Osteoblast (primary cell): ENCODE data around the gene AKAP13. TPM values are rescaled to one million over a fixed set of nuclear protein-coding genes. Genes with fewer than 3 reads are reported as not detected.

ENCODE experiments used
- DNase-seq: peaks from one replicate; pipeline ENCODE4 v3.0.0; 2011; ENCODE audit warnings: low spot score, mixed read lengths; ENCODE audit not compliant: insufficient read length; ENCODE audit errors: missing footprints
- H2AFZ ChIP-seq: 2 replicates; pipeline ENCODE4 v1.6.0; 2011; ENCODE audit warnings: mild to moderate bottlenecking, low read length
- H3K27ac ChIP-seq: 2 replicates; pipeline ENCODE4 v1.5.1; 2011; ENCODE audit warnings: mild to moderate bottlenecking, low read depth, low read length, moderate library complexity
- H3K27me3 ChIP-seq: 2 replicates; pipeline ENCODE4 v1.6.0; 2012; ENCODE audit warnings: mild to moderate bottlenecking, control low read depth, inconsistent platforms, low read length, moderate library complexity; ENCODE audit not compliant: insufficient read depth
- H3K36me3 ChIP-seq: 2 replicates; pipeline ENCODE4 v1.5.1; 2011; ENCODE audit warnings: mild to moderate bottlenecking, low read length, control low read depth, moderate library complexity; ENCODE audit not compliant: insufficient read depth
- H3K4me1 ChIP-seq: 2 replicates; pipeline ENCODE4 v1.5.1; 2011; ENCODE audit warnings: mild to moderate bottlenecking, low read length, control low read depth, moderate library complexity; ENCODE audit not compliant: insufficient read depth
- H3K4me2 ChIP-seq: 2 replicates; pipeline ENCODE4 v1.6.0; 2011; ENCODE audit warnings: mild to moderate bottlenecking, low read length; ENCODE audit not compliant: insufficient read depth
- H3K4me3 ChIP-seq: fragments of 200-600 bp; sonication (generic); 3 replicates; pipeline ENCODE4 v1.5.1; 2012; ENCODE audit warnings: mild to moderate bottlenecking, low read length, inconsistent platforms; ENCODE audit not compliant: insufficient read depth
- H3K79me2 ChIP-seq: 2 replicates; pipeline ENCODE4 v1.6.0; 2012; ENCODE audit warnings: mild to moderate bottlenecking, low read length, control low read depth, inconsistent platforms; ENCODE audit not compliant: insufficient read depth
- H3K9me3 ChIP-seq: 2 replicates; pipeline ENCODE4 v1.5.1; 2011; ENCODE audit warnings: low read depth, low read length, control low read depth
- H4K20me1 ChIP-seq: 2 replicates; pipeline ENCODE4 v1.6.0; 2012; ENCODE audit warnings: mild to moderate bottlenecking, low read length, control low read depth; ENCODE audit not compliant: insufficient read depth
- total RNA-seq: library from RNA; depleted of rRNA; stranded (reverse); fragments of >200 nt; gene quantifications from 2 replicates; pipeline ENCODE4 v1.2.3, GENCODE V29; 2012
- TF ChIP-seq, protein P1 (sequence below): IDR thresholded peaks from 2 replicates; pipeline ENCODE4 v1.5.1; 2011; ENCODE audit warnings: mild to moderate bottlenecking, low read depth, low read length, moderate library complexity; ENCODE audit errors: extremely low read depth

The AKAP13 gene
- total RNA-seq, 1 donor = 77.1 TPM

GRCh38 chr15:85399627-85400026 lies 19.2 kb downstream of the AKAP13 start:
- Histone ChIP-seq H3K4me3 (no peak overlapping the region), H3K27me3 (no peaks in the 10 kb centered on the region), H3K36me3 (no peaks in the 10 kb centered on the region), H4K20me1 (peaks cover 9% of the 10 kb centered on the region), H3K79me2 (peaks cover 91% of the 10 kb centered on the region), H2AFZ (no peak overlapping the region), H3K4me1 (peaks cover 38% of the 10 kb centered on the region), H3K9me3 (no peaks in the 10 kb centered on the region), H3K4me2 (no peak overlapping the region), H3K27ac (no peak overlapping the region)
- TF ChIP-seq, protein P1, sequence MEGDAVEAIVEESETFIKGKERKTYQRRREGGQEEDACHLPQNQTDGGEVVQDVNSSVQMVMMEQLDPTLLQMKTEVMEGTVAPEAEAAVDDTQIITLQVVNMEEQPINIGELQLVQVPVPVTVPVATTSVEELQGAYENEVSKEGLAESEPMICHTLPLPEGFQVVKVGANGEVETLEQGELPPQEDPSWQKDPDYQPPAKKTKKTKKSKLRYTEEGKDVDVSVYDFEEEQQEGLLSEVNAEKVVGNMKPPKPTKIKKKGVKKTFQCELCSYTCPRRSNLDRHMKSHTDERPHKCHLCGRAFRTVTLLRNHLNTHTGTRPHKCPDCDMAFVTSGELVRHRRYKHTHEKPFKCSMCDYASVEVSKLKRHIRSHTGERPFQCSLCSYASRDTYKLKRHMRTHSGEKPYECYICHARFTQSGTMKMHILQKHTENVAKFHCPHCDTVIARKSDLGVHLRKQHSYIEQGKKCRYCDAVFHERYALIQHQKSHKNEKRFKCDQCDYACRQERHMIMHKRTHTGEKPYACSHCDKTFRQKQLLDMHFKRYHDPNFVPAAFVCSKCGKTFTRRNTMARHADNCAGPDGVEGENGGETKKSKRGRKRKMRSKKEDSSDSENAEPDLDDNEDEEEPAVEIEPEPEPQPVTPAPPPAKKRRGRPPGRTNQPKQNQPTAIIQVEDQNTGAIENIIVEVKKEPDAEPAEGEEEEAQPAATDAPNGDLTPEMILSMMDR = no peak
- no peak for DNase-seq

DNA sequence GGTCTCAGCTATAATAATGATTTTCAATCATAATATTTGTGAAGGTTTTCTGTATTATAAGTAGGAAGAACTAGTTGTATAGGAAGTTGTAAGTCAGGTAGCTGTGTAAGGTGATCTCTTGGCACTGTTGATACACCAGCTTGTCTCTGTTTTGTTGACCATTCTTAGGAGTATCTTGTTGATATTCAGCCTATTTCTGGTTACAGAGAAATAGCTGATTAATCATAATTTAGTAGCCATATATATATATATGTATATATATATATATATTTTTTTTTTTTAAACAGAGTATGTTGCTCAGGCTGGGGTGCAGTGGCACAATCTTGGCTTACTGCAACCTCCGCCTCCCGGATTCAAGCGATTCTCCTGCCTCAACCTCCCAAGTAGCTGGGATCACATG lies 20.2 kb downstream of the AKAP13 start:
- Histone ChIP-seq H3K27ac (no peak overlapping the region), H3K4me3 (no peak overlapping the region), H3K4me1 (peaks cover 48% of the 10 kb centered on the region), H2AFZ (no peak overlapping the region), H3K4me2 (no peak overlapping the region), H3K27me3 (no peaks in the 10 kb centered on the region), H4K20me1 (peaks cover 7% of the 10 kb centered on the region), H3K9me3 (no peaks in the 10 kb centered on the region), H3K79me2 (peaks cover 93% of the 10 kb centered on the region), H3K36me3 (no peaks in the 10 kb centered on the region)
- DNase-seq = no peak
- TF ChIP-seq, protein P1 = no peak

- no peaks in the 10 kb centered on the region for H3K36me3 ChIP-seq
- H3K4me3 ChIP-seq = no peak overlapping the region
- no peaks in the 10 kb centered on the region for H3K9me3 ChIP-seq
- TF ChIP-seq, protein P1 = no peak
- H3K27me3 ChIP-seq = no peaks in the 10 kb centered on the region
- no peak overlapping the region for H3K4me2 ChIP-seq
- H4K20me1 ChIP-seq = peaks cover 7% of the 10 kb centered on the region
- no peak overlapping the region for H2AFZ ChIP-seq
- peaks cover 48% of the 10 kb centered on the region for H3K4me1 ChIP-seq
- H3K79me2 ChIP-seq = peaks cover 93% of the 10 kb centered on the region
- no peak for DNase-seq
- H3K27ac ChIP-seq = no peak overlapping the region
Observed at GRCh38 chr15:85401108-85401774, 20.8 kb downstream of the AKAP13 start.

GRCh38 chr15:85402195-85402881 lies 21.9 kb downstream of the AKAP13 start:
- no peak overlapping the region for H2AFZ ChIP-seq
- peak overlapping the region; percentile 66 for H3K27ac ChIP-seq
- no peaks in the 10 kb centered on the region for H3K27me3 ChIP-seq
- H3K4me3 ChIP-seq = peak overlapping the region; percentile 29
- TF ChIP-seq, protein P1 = no peak
- H3K4me1 ChIP-seq = peaks cover 54% of the 10 kb centered on the region
- peaks cover 7% of the 10 kb centered on the region for H4K20me1 ChIP-seq
- no peaks in the 10 kb centered on the region for H3K36me3 ChIP-seq
- peak overlapping the region; percentile 68 for H3K4me2 ChIP-seq
- DNase-seq = peak; percentile 56
- H3K9me3 ChIP-seq = no peaks in the 10 kb centered on the region
- H3K79me2 ChIP-seq = peaks cover 95% of the 10 kb centered on the region
